Lung (tissue), 12 donors: ENCODE results near the gene MECR. TPM values are rescaled to one million over a fixed set of nuclear protein-coding genes. Genes with fewer than 3 reads are reported as not detected.

Experiments
- ATAC-seq: fragments of 200-7000 bp; cut with Tn5 transposase; one replicate; pipeline ENCODE4 v1.9.1; 2020; ENCODE audit warnings: moderate number of reproducible peaks; ENCODE audit not compliant: insufficient read depth, low FRiP score
- DNase-seq, 3 donors: peaks; one replicate each; pipeline ENCODE4 v3.0.0-alpha.2; 2013 to 2017
- H3K27ac ChIP-seq, 2 donors: one replicate each; pipeline ENCODE4 v1.5.1; 2013; ENCODE audit warnings: mild to moderate bottlenecking in 2 of 2, moderate library complexity in 2 of 2, control low read depth in 1 of 2, inconsistent platforms in 1 of 2, low read depth in 1 of 2, low read length in 1 of 2
- H3K27me3 ChIP-seq, 3 donors: one replicate each; pipeline ENCODE4 v1.5.1; 2013; ENCODE audit warnings: low read length in 2 of 3; ENCODE audit not compliant: control insufficient read depth in 3 of 3, insufficient read depth in 3 of 3
- H3K36me3 ChIP-seq, 4 donors: one replicate each; pipeline ENCODE4 v1.5.1; 2013; ENCODE audit warnings: low read length in 4 of 4, mild to moderate bottlenecking in 1 of 4, moderate library complexity in 1 of 4; ENCODE audit not compliant: control insufficient read depth in 4 of 4, insufficient read depth in 4 of 4
- H3K4me1 ChIP-seq, 5 donors: one replicate each; pipeline ENCODE4 v1.5.1; 2013; ENCODE audit warnings: low read length in 5 of 5, mild to moderate bottlenecking in 2 of 5, moderate library complexity in 1 of 5; ENCODE audit not compliant: control insufficient read depth in 5 of 5, insufficient read depth in 5 of 5
- H3K4me3 ChIP-seq: one replicate; pipeline ENCODE4 v1.5.1; 2013; ENCODE audit warnings: mild to moderate bottlenecking, control low read depth, moderate library complexity
- H3K9ac ChIP-seq, 2 donors: one replicate each; pipeline ENCODE4 v1.5.1; 2013; ENCODE audit warnings: low read length in 2 of 2, control low read depth in 1 of 2; ENCODE audit not compliant: insufficient read depth in 1 of 2
- H3K9me3 ChIP-seq, 4 donors: one replicate each; pipeline ENCODE4 v1.5.1; 2013; ENCODE audit warnings: low read length in 3 of 4, mild to moderate bottlenecking in 1 of 4, moderate library complexity in 1 of 4; ENCODE audit not compliant: control insufficient read depth in 4 of 4, insufficient read depth in 3 of 4
- WGBS, 2 donors: extraction: QIAGEN DNeasy Blood & Tissue Kit; methylation state at CpG; one replicate each; pipeline ENCODE4 v1.1.7; 2013; 5-methylcytosine and 5-hydroxymethylcytosine counted together
- polyA plus RNA-seq, 2 donors: library from polyadenylated mRNA; stranded (reverse); fragments of 200-250 nt; gene quantifications; one replicate each; pipeline ENCODE4 v1.2.1, GENCODE V29; 2013
- total RNA-seq, 2 donors: library from RNA; depleted of rRNA in 1 of 2; stranded (reverse); fragments of >200 nt in 1 of 2; gene quantifications; one replicate each; pipeline ENCODE4 v1.2.1, GENCODE V29; 2014 to 2021
- TF ChIP-seq, protein P1 (sequence below): IDR thresholded peaks from 2 replicates; pipeline ENCODE4 v1.5.1; 2012; ENCODE audit warnings: mild to moderate bottlenecking; ENCODE audit errors: control extremely low read depth, extremely low read depth
- donor health status: control.
- donor health status: control.
- donor health status: Bipolar disorder and iron deficiency.
- donor health status: healthy.
- donor health status: DM: yes; HTN: yes; CAD: no.

Gene MECR
- total and polyA plus RNA-seq, 4 donors: 18.0 to 30.1 (median 23.2) TPM

DNA sequence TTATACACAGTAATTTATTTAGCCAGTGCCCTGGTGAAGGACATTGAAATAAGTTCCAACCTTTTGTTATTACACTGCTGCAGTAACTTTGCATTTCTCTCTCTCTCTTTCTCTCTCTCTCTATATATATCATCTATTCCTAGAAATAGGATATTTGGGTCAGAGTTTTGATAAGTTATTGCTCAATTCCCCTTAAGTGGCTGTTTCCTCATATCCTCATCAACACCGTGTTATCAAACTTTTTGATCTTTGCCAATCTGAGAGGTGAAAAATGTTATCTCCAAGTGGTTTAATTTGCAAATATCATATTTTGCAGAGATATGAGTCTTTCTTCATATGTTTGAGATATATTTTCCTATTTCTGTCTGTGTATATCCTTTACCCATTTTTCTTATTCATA, 47.4 kb downstream of the MECR start:
- Histone ChIP-seq H3K9ac (peak overlapping the region in 1 of 2 donors; percentile 49), H3K27ac (no peak overlapping the region), H3K27me3 (no peaks in the 10 kb centered on the region), H3K9me3 (no peaks in the 10 kb centered on the region), H3K36me3 (peaks cover 0 to 6% (median 4%) of the 10 kb centered on the region in 4 donors), H3K4me1 (peaks cover 4 to 31% (median 15%) of the 10 kb centered on the region in 5 donors), H3K4me3 (no peak overlapping the region)
- 17 to 34% methylated on average over 1 of the region's 1 CpG for WGBS, 2 donors
- ATAC-seq (no peak), DNase-seq (no peak)
- TF ChIP-seq, protein P1, sequence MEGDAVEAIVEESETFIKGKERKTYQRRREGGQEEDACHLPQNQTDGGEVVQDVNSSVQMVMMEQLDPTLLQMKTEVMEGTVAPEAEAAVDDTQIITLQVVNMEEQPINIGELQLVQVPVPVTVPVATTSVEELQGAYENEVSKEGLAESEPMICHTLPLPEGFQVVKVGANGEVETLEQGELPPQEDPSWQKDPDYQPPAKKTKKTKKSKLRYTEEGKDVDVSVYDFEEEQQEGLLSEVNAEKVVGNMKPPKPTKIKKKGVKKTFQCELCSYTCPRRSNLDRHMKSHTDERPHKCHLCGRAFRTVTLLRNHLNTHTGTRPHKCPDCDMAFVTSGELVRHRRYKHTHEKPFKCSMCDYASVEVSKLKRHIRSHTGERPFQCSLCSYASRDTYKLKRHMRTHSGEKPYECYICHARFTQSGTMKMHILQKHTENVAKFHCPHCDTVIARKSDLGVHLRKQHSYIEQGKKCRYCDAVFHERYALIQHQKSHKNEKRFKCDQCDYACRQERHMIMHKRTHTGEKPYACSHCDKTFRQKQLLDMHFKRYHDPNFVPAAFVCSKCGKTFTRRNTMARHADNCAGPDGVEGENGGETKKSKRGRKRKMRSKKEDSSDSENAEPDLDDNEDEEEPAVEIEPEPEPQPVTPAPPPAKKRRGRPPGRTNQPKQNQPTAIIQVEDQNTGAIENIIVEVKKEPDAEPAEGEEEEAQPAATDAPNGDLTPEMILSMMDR: no peak

DNA sequence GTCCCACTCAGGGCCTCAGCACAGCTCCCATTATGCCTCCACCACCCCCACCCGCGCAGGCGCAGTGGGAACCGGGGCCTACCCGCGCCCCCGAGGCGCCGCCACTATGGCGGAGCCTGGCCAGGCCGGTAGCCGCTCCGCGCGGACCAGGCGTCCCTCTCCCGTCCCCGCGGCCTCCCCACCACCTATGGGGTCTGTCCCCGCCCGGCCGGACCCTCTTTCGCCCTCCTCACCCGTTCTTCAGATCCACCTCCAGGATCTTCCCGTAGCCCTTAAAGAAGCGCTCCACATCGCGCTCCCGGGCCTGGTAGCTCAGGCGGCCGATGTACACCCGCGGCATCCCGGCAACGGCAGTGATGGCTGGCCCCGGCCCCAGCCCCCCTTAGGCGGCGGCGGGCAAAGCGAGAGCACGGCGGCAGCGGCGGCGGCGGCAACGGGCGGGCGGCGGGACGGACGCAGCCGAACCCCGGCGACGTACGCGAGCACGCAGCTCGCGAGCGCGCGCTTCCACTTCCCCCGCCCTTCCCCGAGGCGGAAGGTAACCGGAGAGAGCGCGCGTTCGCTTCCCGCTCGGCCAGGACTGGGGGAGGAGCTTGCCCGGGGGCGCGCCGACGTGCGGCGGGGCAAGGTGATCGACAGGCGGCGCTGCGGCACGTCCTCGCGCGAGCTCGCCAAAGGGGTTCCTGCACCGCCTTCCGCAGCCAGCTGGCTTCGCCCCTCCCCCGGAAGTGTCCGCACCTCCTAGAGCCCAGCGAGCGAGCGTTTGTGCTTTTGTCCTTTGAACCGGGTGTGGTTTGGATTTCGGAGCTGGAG, 49.1 kb downstream of the MECR start, which contains the start of gene SRSF4:
TSS of gene SRSF4 (minus strand) at position 488 of the 813 bp plus-strand sequence. CDS start at position 340, 148 bp downstream.
- no peaks in the 10 kb centered on the region for H3K27me3 ChIP-seq
- peaks cover 0 to 6% (median 4%) of the 10 kb centered on the region in 4 donors for H3K36me3 ChIP-seq
- peak; percentile 96 for ATAC-seq
- no peaks in the 10 kb centered on the region for H3K9me3 ChIP-seq
- peak within 1 kb of the TSS; percentile 97 for H3K4me3 ChIP-seq
- TF ChIP-seq, protein P1: peak; percentile 80
- WGBS, 2 donors: 1% methylated on average over 97 to 100 of the region's 100 CpGs
- H3K9ac ChIP-seq: peak within 1 kb of the TSS; percentile 89 to 100
- peaks cover 6 to 31% (median 20%) of the 10 kb centered on the region in 5 donors for H3K4me1 ChIP-seq
- peak; percentile 99 to 100 (median 100) for DNase-seq
- H3K27ac ChIP-seq: peak within 1 kb of the TSS; percentile 99 to 100

DNA sequence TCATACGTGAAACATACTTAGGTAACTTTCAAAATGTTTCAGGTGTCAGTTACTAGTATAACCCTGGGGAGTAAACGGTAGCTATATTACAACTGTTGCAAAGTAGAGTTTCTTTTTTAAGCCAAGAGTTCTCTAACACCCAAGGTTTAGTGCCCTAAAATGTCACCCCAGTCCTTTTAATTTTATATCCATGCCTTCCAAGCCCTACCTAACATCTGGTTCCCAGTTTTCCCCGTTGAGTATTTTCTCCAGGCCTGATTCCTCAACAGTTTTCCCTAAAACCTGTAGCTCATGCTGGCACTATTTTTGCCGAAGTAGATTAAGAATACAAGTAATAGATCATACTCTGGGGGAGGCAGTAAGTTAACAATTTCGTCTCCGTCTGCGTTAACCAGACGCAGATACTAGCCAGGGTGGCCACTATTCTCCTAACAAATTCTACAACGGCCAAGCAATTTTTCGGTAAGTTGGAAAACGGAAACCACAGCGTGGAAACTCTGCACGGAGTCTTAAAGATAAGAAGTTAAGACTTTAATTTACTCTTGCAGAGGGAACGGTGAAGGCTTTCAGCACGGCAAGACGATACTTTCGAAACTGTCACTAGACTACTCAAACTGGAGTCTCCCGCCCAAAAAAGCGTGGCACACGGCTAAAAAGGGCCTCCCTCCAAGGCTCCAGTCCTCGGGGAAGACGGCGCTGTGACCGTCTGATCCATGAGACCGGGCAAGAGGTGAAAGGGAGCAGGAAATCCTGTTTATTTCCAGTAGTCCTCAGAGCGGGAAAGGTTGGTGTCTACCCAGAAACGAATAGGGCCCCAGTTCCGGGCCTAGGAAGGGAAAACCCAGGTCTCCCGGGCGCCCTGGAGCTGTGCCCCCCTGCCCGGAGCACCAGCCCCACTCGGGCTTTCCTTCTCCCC, 50.0 kb downstream of the MECR start:
- TF ChIP-seq, protein P1: no peak
- 0 to 1% methylated on average over 32 of the region's 32 CpGs for WGBS, 2 donors
- Histone ChIP-seq H3K9me3 (no peaks in the 10 kb centered on the region), H3K36me3 (peaks cover 0 to 6% (median 4%) of the 10 kb centered on the region in 4 donors), H3K27ac (peak overlapping the region; percentile 99 to 100), H3K9ac (peak overlapping the region; percentile 80 to 100), H3K4me3 (peak overlapping the region; percentile 97), H3K27me3 (no peaks in the 10 kb centered on the region), H3K4me1 (peaks cover 6 to 31% (median 21%) of the 10 kb centered on the region in 5 donors)
- ATAC-seq (no peak), DNase-seq (no peak)
